Smooth muscle cell (in vitro differentiated cells): ENCODE data around the gene GNAI3. TPM values are rescaled to one million over a fixed set of nuclear protein-coding genes. Genes with fewer than 3 reads are reported as not detected.

Experiments used
- DNase-seq: peaks from one replicate; lab custom pipeline; 2025; ENCODE audit not compliant: unreplicated experiment; lab: John Stamatoyannopoulos, UW
- H2AFZ ChIP-seq: fragments of 200-600 bp; sonication (generic); 2 replicates; pipeline ENCODE4 v1.6.0; 2016; ENCODE audit warnings: antibody characterized with exemption, low read depth, mild to moderate bottlenecking
- H3F3A ChIP-seq: fragments of 200-600 bp; sonication (generic); 2 replicates; pipeline ENCODE4 v1.6.0; 2017; ENCODE audit warnings: antibody characterized with exemption, low read depth
- H3K27ac ChIP-seq: fragments of 200-600 bp; sonication (generic); 2 replicates; pipeline ENCODE4 v1.5.1; 2016; ENCODE audit warnings: low read depth, mild to moderate bottlenecking
- H3K27me3 ChIP-seq: fragments of 200-600 bp; sonication (generic); 2 replicates; pipeline ENCODE4 v1.6.1; 2016; ENCODE audit warnings: low read depth, mild to moderate bottlenecking
- H3K36me3 ChIP-seq: fragments of 200-600 bp; sonication (generic); 2 replicates; pipeline ENCODE4 v1.5.1; 2016; ENCODE audit warnings: low read depth
- H3K4me1 ChIP-seq: fragments of 200-600 bp; sonication (generic); 2 replicates; pipeline ENCODE4 v1.5.1; 2016; ENCODE audit warnings: low read depth
- H3K4me2 ChIP-seq: fragments of 200-600 bp; sonication (generic); 2 replicates; pipeline ENCODE4 v1.6.0; 2016; ENCODE audit warnings: mild to moderate bottlenecking
- H3K4me3 ChIP-seq: fragments of 200-600 bp; sonication (generic); 2 replicates; pipeline ENCODE4 v1.5.1; 2016; ENCODE audit warnings: mild to moderate bottlenecking
- H3K79me2 ChIP-seq: fragments of 200-600 bp; sonication (generic); 2 replicates; pipeline ENCODE4 v1.6.0; 2016; ENCODE audit warnings: low read depth, mild to moderate bottlenecking
- H3K9ac ChIP-seq: fragments of 200-600 bp; sonication (generic); 2 replicates; pipeline ENCODE4 v1.6.0; 2016; ENCODE audit warnings: low read depth
- H3K9me3 ChIP-seq: fragments of 200-600 bp; sonication (generic); replicated peaks from 2 replicates; pipeline ENCODE4 v1.5.1; 2016; ENCODE audit warnings: low read depth
- H4K20me1 ChIP-seq: fragments of 200-600 bp; sonication (generic); 2 replicates; pipeline ENCODE4 v1.6.0; 2016; ENCODE audit warnings: low read depth
- CTCF ChIP-seq: fragments of 200-600 bp; sonication (generic); IDR thresholded peaks from 2 replicates; pipeline ENCODE4 v1.5.1; 2017; ENCODE audit warnings: borderline replicate concordance, mild to moderate bottlenecking, antibody characterized with exemption; ENCODE audit not compliant: insufficient read depth, poor library complexity, severe bottlenecking
- WGBS: methylation state at CpG from one replicate; pipeline ENCODE4 v1.1.7; 2016; ENCODE audit warnings: low lambda C conversion rate; 5-methylcytosine and 5-hydroxymethylcytosine counted together
- polyA plus RNA-seq: library from polyadenylated mRNA; unstranded; fragments of >200 nt; fragmentation: Nextera tagmentation; extraction: Ambion mirVana; gene quantifications from 2 replicates; pipeline ENCODE4 v1.2.1, GENCODE V29; 2016
- total RNA-seq: library from RNA; depleted of rRNA; stranded (reverse); fragments of >200 nt; gene quantifications from 2 replicates; pipeline ENCODE4 v1.2.3, GENCODE V29; 2014

The GNAI3 gene
- total and polyA plus RNA-seq, 2 experiments from 2014 or later, result 11.4 to 15.4 TPM

- WGBS, result 73% methylated on average over 12 of the region's 13 CpGs
- peaks cover 55% of the 10 kb centered on the region for H4K20me1 ChIP-seq
- peak overlapping the region; percentile 96 for H3K4me2 ChIP-seq
- peaks cover 56% of the 10 kb centered on the region for H3K79me2 ChIP-seq
- H3K9ac ChIP-seq, result peak overlapping the region; percentile 65
- peak overlapping the region; percentile 83 for H3K4me3 ChIP-seq
- H3K9me3 ChIP-seq, result no peaks in the 10 kb centered on the region
- H3K27ac ChIP-seq, result peak overlapping the region; percentile 63
- H2AFZ ChIP-seq, result no peak overlapping the region
- peaks cover 7% of the 10 kb centered on the region for H3F3A ChIP-seq
- TF ChIP-seq CTCF, result no peak
- no peaks in the 10 kb centered on the region for H3K36me3 ChIP-seq
- H3K27me3 ChIP-seq, result no peaks in the 10 kb centered on the region
- no peak for DNase-seq
- peaks cover 17% of the 10 kb centered on the region for H3K4me1 ChIP-seq
These were observed 73.1 kb downstream of the GNAI3 start for GRCh38 chr1:109621379-109622136.

- Histone ChIP-seq H3F3A (peaks cover 7% of the 10 kb centered on the region), H3K4me2 (peak overlapping the region; percentile 96), H3K4me1 (peaks cover 12% of the 10 kb centered on the region), H3K27me3 (no peaks in the 10 kb centered on the region), H3K9ac (no peak overlapping the region), H3K4me3 (peak overlapping the region; percentile 83), H3K9me3 (no peaks in the 10 kb centered on the region), H3K27ac (no peak overlapping the region), H3K36me3 (no peaks in the 10 kb centered on the region), H2AFZ (no peak overlapping the region), H3K79me2 (peaks cover 56% of the 10 kb centered on the region), H4K20me1 (peaks cover 59% of the 10 kb centered on the region)
- DNase-seq, result no peak
- no peak for TF ChIP-seq CTCF
- 90% methylated on average over 11 of the region's 11 CpGs for WGBS
These were observed 73.9 kb downstream of the GNAI3 start for GRCh38 chr1:109622137-109622892.

- 96% methylated on average over 3 of the region's 3 CpGs for WGBS
- no peak overlapping the region for H3K9ac ChIP-seq
- H3K27me3 ChIP-seq, result no peaks in the 10 kb centered on the region
- no peak overlapping the region for H2AFZ ChIP-seq
- peak overlapping the region; percentile 96 for H3K4me2 ChIP-seq
- H3K79me2 ChIP-seq, result peaks cover 56% of the 10 kb centered on the region
- H4K20me1 ChIP-seq, result peaks cover 59% of the 10 kb centered on the region
- no peak overlapping the region for H3K4me3 ChIP-seq
- DNase-seq, result no peak
- no peaks in the 10 kb centered on the region for H3K9me3 ChIP-seq
- H3K27ac ChIP-seq, result no peak overlapping the region
- TF ChIP-seq CTCF, result no peak
- H3F3A ChIP-seq, result peaks cover 7% of the 10 kb centered on the region
- no peaks in the 10 kb centered on the region for H3K36me3 ChIP-seq
- peaks cover 7% of the 10 kb centered on the region for H3K4me1 ChIP-seq
These were observed 74.5 kb downstream of the GNAI3 start for GRCh38 chr1:109622895-109623294.
